ENCODE measurements around the gene SH3D19. TPM values are rescaled to one million over a fixed set of nuclear protein-coding genes. Genes with fewer than 3 reads are reported as not detected.

Gene SH3D19
- total and polyA plus RNA-seq, 8 donors = 52.9 to 114 (median 59.2) TPM

- no peaks in the 10 kb centered on the region for H3K9me3 ChIP-seq
- H3K36me3 ChIP-seq = peaks cover 0 to 30% of the 10 kb centered on the region in 2 donors
- no peaks in the 10 kb centered on the region for H3K4me1 ChIP-seq
- TF ChIP-seq CTCF (IDR thresholded peaks at IDR 0.05) = no peak
- H3K27ac ChIP-seq = no peak overlapping the region
- no peaks in the 10 kb centered on the region for H3K27me3 ChIP-seq
- DNase-seq = no peak
- intact Hi-C loops (cut with DNase I) = no loop called here
- H3K4me3 ChIP-seq = no peak overlapping the region
- ATAC-seq = no peak
These were observed 177.1 kb downstream of the SH3D19 start for GRCh38 chr4:151148261-151148660.

DNA sequence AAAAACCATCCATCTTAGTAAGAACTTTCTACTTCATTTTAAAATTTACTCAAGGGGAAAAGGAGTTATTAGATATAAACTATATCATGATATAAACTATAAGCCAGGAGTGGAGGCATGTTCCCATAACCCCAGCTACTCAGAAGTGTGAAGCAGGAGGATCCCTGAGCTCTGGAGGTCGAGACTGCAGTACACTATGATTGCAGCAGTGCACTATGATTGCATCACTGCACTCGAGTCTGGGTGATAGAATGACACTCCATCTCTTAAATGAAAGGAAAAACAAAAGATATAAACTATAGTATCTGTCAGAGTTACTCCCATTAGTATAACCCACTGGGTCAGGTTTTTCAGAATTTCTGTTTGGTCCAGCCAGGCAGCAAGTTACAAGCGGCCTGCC, 178.4 kb downstream of the SH3D19 start:
- no peaks in the 10 kb centered on the region for H3K4me1 ChIP-seq
- H3K9me3 ChIP-seq = no peaks in the 10 kb centered on the region
- intact Hi-C loops (cut with DNase I) = no loop called here
- H3K27me3 ChIP-seq = no peaks in the 10 kb centered on the region
- peaks cover 0 to 39% of the 10 kb centered on the region in 2 donors for H3K36me3 ChIP-seq
- no peak overlapping the region for H3K27ac ChIP-seq
- H3K4me3 ChIP-seq = no peak overlapping the region
- TF ChIP-seq CTCF (IDR thresholded peaks at IDR 0.05) = no peak
- DNase-seq = no peak
- ATAC-seq = no peak

- H3K4me1 ChIP-seq = no peaks in the 10 kb centered on the region
- TF ChIP-seq CTCF (IDR thresholded peaks at IDR 0.05) = no peak
- H3K9me3 ChIP-seq = no peaks in the 10 kb centered on the region
- H3K4me3 ChIP-seq = no peak overlapping the region
- H3K36me3 ChIP-seq = peaks cover 0 to 45% of the 10 kb centered on the region in 2 donors
- no peak overlapping the region for H3K27ac ChIP-seq
- ATAC-seq = peak; percentile 68
- intact Hi-C loops (cut with DNase I) = no loop called here
- DNase-seq = peak in 1 of 4 donors; percentile 24
- no peaks in the 10 kb centered on the region for H3K27me3 ChIP-seq
These were observed 180.9 kb downstream of the SH3D19 start for GRCh38 chr4:151144329-151145072.

GRCh38 chr4:151143811-151144210, 181.6 kb downstream of the SH3D19 start:
- H3K9me3 ChIP-seq = no peaks in the 10 kb centered on the region
- intact Hi-C loops (cut with DNase I) = no loop called here
- ATAC-seq = no peak
- no peak for DNase-seq
- H3K4me1 ChIP-seq = no peaks in the 10 kb centered on the region
- no peak overlapping the region for H3K27ac ChIP-seq
- peaks cover 0 to 46% of the 10 kb centered on the region in 2 donors for H3K36me3 ChIP-seq
- no peak for TF ChIP-seq CTCF (IDR thresholded peaks at IDR 0.05)
- no peak overlapping the region for H3K4me3 ChIP-seq
- no peaks in the 10 kb centered on the region for H3K27me3 ChIP-seq

DNA sequence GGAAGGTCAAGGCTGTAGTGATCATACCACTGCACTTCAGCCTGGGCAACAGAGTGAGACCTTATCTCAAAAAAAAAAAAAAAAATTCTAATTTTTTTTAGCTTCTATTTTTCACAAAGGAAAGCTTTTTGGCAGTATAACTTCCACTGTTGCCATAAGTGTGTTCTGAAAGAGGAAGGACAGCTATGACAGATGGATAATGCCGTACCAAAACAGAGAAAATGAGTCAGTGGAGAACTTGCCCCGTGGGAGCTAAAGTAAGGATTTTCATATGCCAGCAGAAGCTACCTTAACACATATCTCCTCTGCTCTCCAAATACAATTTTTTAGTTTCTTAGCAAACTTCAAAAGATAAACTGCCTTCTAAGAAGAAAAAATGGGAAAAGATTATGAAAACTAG, 182.2 kb downstream of the SH3D19 start:
- Histone ChIP-seq H3K4me1 (no peaks in the 10 kb centered on the region), H3K36me3 (peaks cover 0 to 47% of the 10 kb centered on the region in 2 donors), H3K9me3 (no peaks in the 10 kb centered on the region), H3K4me3 (no peak overlapping the region), H3K27ac (no peak overlapping the region), H3K27me3 (no peaks in the 10 kb centered on the region)
- TF ChIP-seq CTCF (IDR thresholded peaks at IDR 0.05) = no peak
- DNase-seq (no peak), ATAC-seq (no peak)
- intact Hi-C loops (cut with DNase I) = no loop called here
